ENCODE results near the gene ARHGAP15.

GRCh38 chr2:143635936-143636335, 506.7 kb downstream of the ARHGAP15 start:
- TF ChIP-seq, protein P1, sequence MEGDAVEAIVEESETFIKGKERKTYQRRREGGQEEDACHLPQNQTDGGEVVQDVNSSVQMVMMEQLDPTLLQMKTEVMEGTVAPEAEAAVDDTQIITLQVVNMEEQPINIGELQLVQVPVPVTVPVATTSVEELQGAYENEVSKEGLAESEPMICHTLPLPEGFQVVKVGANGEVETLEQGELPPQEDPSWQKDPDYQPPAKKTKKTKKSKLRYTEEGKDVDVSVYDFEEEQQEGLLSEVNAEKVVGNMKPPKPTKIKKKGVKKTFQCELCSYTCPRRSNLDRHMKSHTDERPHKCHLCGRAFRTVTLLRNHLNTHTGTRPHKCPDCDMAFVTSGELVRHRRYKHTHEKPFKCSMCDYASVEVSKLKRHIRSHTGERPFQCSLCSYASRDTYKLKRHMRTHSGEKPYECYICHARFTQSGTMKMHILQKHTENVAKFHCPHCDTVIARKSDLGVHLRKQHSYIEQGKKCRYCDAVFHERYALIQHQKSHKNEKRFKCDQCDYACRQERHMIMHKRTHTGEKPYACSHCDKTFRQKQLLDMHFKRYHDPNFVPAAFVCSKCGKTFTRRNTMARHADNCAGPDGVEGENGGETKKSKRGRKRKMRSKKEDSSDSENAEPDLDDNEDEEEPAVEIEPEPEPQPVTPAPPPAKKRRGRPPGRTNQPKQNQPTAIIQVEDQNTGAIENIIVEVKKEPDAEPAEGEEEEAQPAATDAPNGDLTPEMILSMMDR (IDR thresholded peaks at IDR 0.05; ENCODE audit: low read length) = no peak
- TF ChIP-seq EZH2 (IDR thresholded peaks at IDR 0.05; ENCODE audit: borderline replicate concordance, low read length) = no peak
